HG03108 (cell line): ENCODE results near the gene PSG1.
"Not testable (repeated sequence)": the region's sequence is repeated elsewhere in the genome, so short reads cannot be mapped to it uniquely, and the experiment has no call there.

Experiments
- ATAC-seq: cut with Tn5 transposase; IDR thresholded peaks from one replicate; pipeline ENCODE4 v1.9.1; 2021; ENCODE audit warnings: moderate library complexity; ENCODE audit not compliant: unreplicated experiment

Gene PSG1

GRCh38 chr19:42879613-42880012, at the start of gene PSG1:
Gene PSG1, minus strand, starts transcription at chr19:42879713. Its CDS starts 132 bp downstream, at chr19:42879581.
- no peak for ATAC-seq

- no peak for ATAC-seq
Observed at GRCh38 chr19:42928896-42929295, 49.4 kb upstream of the PSG1 start.

GRCh38 chr19:42926781-42927180, 47.3 kb upstream of the PSG1 start:
- no peak for ATAC-seq

GRCh38 chr19:42923106-42923505, 43.6 kb upstream of the PSG1 start:
- not testable (repeated sequence) for ATAC-seq

- ATAC-seq: not testable (repeated sequence)
Observed at GRCh38 chr19:42920971-42921370, 41.5 kb upstream of the PSG1 start.

- no peak for ATAC-seq
Observed at GRCh38 chr19:42919757-42920079, 40.2 kb upstream of the PSG1 start.

GRCh38 chr19:42919070-42919756, 39.7 kb upstream of the PSG1 start:
- not testable (repeated sequence) for ATAC-seq

- ATAC-seq: not testable (repeated sequence)
Observed at GRCh38 chr19:42918377-42919069, 39.0 kb upstream of the PSG1 start.

GRCh38 chr19:42917634-42918033, 38.1 kb upstream of the PSG1 start, which contains the start of gene PSG6:
Gene PSG6, minus strand, starts transcription at chr19:42917894. Its CDS starts 102 bp downstream, at chr19:42917792.
- ATAC-seq: not testable (repeated sequence)

- ATAC-seq: not testable (repeated sequence)
Observed at GRCh38 chr19:42916931-42917330, 37.4 kb upstream of the PSG1 start.

GRCh38 chr19:42913516-42913915, 34.0 kb upstream of the PSG1 start:
- not testable (repeated sequence) for ATAC-seq

GRCh38 chr19:42912941-42913340, 33.4 kb upstream of the PSG1 start:
- not testable (repeated sequence) for ATAC-seq

- not testable (repeated sequence) for ATAC-seq
Observed at GRCh38 chr19:42911731-42912130, 32.2 kb upstream of the PSG1 start.

GRCh38 chr19:42906162-42906561, 26.6 kb upstream of the PSG1 start:
- not testable (repeated sequence) for ATAC-seq

- ATAC-seq: not testable (repeated sequence)
Observed at GRCh38 chr19:42900561-42900960, 21.0 kb upstream of the PSG1 start.

- ATAC-seq: not testable (repeated sequence)
Observed at GRCh38 chr19:42899674-42900073, 20.2 kb upstream of the PSG1 start.

GRCh38 chr19:42899110-42899509, 19.6 kb upstream of the PSG1 start:
- ATAC-seq: not testable (repeated sequence)

GRCh38 chr19:42898656-42899055, 19.1 kb upstream of the PSG1 start:
- ATAC-seq: not testable (repeated sequence)

- ATAC-seq: not testable (repeated sequence)
Observed at GRCh38 chr19:42897729-42898128, 18.2 kb upstream of the PSG1 start.

GRCh38 chr19:42890446-42890845, 10.9 kb upstream of the PSG1 start:
- ATAC-seq: not testable (repeated sequence)

- not testable (repeated sequence) for ATAC-seq
Observed at GRCh38 chr19:42887876-42888445, 8.4 kb upstream of the PSG1 start.

GRCh38 chr19:42882730-42883129, 3.2 kb upstream of the PSG1 start:
- not testable (repeated sequence) for ATAC-seq
